Spleen (tissue), 7 donors: ENCODE results near the gene COL4A3.

ENCODE experiments used
- CTCF ChIP-seq, 11 experiments: fragments of 200-600 bp in 7 of 11; fragments of 450-650 bp in 4 of 11; sonication (generic) in 4 of 11; IDR thresholded peaks in 8 of 11; conservative IDR thresholded peaks in 3 of 11; 1 replicate in 7 of 11; 2 replicates in 4 of 11; pipeline versions ENCODE4 v1.4.0 to v1.8.0; 2016 to 2021; ENCODE audit warnings: antibody characterized with exemption in 11 of 11, inconsistent platforms in 4 of 11, mild to moderate bottlenecking in 1 of 11
- POLR2A ChIP-seq, 3 donors: fragments of 450-650 bp; IDR thresholded peaks; one replicate each; pipeline ENCODE4 v1.5.1; 2017; ENCODE audit warnings: antibody characterized with exemption in 3 of 3, mild to moderate bottlenecking in 1 of 3
- donor health status: DM: no; HTN: no; CAD: no; lungs with moderate emphysema.
- donor health status: DM: no; HTN: no; CAD: no.
- donor health status: DM: no; HTN: no; CAD: no.

- TF ChIP-seq CTCF (IDR thresholded peaks at IDR 0.05 in 8 of 11, conservative IDR thresholded peaks at IDR 0.05 in 3 of 11): no peak
- no peak for TF ChIP-seq POLR2A (IDR thresholded peaks at IDR 0.05)
Observed at GRCh38 chr2:227322530-227323205, 158.2 kb downstream of the COL4A3 start.
